GM19240 (cell line): Measurements from ENCODE around the gene GRK3.

Experiments used
- DNase-seq: peaks from one replicate; pipeline ENCODE4 v3.0.0; 2011; ENCODE audit warnings: low spot score; ENCODE audit not compliant: insufficient read length

Gene GRK3

DNA sequence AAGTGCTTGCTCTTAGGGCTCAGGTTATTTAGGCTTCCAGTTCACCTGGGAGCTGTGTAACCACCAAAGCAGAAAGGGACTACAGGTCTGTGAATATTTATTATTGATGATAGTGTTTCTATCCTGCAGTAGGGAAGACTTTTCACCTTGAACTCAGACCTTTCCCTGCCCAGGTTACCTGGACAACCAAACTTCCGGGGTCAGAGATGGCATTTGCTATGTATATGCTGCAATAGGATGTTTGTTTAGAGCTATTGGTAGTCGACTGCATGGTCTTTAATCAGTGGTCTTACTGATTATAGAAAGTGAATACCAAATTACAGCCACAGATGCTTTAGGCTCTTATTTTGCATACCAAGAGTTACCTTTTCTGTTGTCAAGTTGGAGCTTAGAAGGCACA lies 94.9 kb downstream of the GRK3 start:
- DNase-seq = no peak

GRCh38 chr22:25660336-25660735 lies 95.9 kb downstream of the GRK3 start:
- no peak for DNase-seq

DNA sequence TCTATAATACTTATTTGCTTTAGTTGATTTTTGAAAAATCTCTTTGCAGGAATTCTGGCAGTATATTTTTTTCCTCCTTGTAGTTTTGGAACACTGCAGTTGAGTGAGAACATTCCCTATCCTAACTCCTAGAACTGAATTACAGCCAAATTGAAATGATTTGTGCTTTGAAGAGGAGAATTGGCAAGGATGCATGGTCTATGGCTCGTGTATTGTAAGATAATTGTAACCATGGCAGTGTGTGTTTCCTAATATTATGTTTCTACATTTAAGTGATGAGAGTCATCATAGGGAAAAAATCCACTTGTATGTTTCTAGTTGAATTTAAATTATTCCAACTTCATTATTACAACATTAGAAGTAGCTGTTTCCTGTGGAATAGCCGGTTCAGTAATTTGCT lies 96.6 kb downstream of the GRK3 start:
- no peak for DNase-seq

DNA sequence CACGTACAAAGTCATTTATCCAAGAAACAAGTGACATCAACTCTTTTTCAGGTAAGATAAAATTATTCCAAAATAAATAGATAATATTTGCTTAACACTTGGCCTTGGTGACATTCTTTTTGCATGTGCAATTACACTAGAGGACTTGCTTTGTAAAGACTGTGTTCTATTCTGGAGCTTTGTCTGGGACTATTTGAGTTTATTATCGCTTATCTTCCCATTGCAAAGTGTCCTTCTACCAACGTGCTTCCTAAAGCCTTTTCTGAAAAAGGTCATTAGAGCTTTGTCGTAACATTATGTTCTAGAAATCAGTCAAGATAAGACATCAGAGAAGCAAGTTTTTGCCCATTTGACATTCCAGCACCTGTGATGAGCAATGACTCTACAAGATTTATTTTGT lies 99.2 kb downstream of the GRK3 start:
- no peak for DNase-seq

DNA sequence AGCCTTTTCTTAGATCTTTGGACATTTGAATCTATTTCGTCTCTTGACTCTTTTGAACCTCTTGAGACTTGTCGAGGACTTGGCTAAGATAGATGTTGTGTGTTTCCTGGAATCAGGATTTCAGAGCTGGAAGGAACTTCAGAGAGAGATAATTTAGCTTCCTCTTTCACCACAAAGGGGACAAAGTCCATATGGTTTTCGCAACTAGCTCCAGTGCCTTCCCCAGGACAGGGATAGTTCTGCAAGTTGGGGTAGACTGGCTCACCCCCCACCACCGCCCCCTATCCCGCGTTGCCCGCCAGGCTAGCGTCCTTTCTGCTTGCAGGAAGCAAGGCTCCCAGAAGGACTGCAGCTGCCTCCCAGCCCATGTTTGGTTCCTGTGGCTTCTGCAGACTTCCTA lies 101.8 kb downstream of the GRK3 start:
- no peak for DNase-seq

DNA sequence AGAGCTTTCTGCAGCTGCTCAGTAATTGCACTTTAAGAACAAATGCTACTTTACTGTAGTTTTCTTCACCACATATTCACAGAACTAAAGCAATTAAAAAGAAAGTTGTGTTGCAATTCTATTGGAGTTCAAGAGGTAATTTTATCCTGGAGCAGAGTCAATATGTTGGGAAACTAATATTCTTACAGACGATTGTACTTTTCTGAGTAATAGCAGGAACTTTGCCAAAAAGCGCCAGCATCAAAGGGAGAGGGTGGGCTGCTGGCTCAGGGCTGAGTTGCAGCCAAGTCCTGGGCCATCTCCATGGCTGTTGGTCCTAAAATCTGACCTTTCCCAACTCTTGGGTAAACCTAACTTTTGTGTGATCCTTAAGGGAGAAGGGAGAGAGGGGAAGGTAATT lies 104.0 kb downstream of the GRK3 start:
- no peak for DNase-seq

DNA sequence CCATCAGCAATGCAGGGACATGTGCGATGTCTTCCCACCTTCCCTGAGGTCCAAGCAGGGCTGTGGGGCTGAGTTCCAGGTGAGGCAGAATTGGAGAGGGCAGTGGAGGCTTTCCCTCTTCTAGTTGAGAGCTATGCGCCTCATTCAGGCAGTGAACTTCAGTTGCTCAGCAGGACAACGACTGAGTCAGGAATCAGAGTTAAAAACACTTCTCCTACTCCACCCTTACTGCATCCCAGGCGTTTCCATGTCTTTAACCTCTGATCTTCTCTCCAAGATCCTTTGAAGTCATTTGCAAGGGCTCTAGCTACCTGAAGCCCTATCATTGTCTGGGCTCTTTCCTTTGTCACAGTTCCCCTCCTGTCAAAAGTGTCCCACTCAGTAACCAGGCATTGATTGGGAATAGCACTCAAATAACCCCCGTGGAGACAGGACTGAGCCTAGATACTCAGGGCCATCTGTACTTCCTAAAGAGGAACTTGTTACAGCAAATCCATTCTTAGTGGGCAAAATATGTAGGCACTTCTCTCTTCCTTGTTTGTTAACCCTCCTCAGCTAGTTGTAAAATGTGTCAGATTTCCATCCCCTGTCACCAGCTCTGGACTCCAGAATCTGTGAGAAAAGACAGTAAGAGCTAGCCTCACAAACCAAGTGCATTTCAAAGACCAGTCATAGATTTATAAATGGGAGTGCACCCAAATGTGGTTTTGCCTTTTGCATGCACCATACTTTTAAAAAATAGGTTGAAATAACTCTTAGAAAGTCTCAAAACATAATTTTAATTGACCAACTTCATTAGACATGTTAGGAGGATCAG lies 105.0 kb downstream of the GRK3 start:
- DNase-seq = no peak

- DNase-seq = no peak
Observed at GRCh38 chr22:25670070-25670461, 105.6 kb downstream of the GRK3 start.

DNA sequence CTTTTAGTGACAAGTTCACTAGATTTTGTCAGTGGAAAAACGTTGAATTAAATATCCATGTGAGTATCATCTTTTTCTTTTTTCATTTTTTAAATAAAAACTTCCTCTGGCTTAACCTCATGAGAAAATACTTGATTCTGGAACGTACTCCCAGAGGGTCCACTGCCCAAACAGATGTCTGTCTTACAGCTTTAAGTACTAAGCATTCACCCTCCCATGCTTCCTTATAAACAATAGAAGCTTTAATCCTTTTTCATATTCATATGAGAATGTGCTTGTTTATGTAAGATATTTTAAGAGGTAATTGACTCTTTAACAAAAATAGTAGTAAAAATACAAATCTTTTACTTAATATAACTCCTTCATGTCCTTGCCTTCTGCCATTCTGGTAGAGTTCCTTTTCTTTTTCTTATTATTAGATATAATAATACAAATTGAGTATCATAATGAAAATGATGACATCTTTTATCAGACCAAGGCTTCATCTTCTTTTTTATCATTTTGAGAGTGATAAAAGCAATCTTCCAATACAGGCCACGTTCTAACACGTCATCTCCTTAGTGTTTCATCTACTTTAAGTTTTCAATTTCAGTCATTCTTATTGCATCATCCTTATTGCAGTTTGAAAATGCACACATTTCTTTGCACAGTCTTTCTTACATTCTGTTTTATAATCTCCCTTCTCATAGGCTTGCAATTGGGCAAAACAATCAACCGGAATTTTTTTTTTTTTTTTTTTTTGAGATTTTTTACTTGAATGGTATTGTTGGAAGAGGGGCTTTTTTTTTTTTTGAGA lies 108.0 kb downstream of the GRK3 start:
- no peak for DNase-seq

DNA sequence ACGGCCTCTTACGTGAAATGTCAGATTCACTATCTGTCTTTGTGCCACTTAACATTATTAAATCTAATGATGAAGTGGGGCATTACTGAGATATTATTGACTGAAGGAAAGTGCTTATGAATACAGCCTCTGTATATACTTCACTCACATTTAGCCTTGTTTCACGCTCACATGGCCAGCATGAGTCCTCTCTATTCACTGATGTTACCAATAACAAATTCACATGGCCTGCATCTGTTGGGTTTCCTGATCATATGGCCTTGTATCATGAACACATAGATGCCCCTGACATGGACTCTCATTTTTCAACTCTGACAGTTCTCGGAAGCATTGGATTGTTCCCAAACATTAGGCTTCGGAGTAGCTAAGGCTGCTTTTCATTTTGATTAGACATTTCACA lies 109.2 kb downstream of the GRK3 start:
- DNase-seq = no peak

DNA sequence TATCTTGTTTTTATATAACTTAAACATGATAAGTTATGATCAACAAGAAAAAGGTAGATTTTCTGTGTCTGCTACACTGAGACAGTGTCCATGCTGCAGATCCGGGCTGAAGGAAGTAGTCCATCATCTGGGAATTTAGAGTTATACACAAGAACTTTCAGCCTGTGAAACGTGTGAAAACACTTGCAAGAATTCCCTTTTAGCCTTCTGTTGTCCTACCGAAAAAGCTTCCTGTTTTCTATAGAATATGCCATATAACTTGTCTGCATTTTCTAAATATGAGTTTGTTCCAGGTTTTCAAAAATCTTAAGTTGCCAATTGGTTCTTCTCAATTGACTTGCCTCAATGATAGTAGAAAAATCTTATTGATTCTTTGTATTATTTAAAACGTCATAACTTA lies 113.2 kb downstream of the GRK3 start:
- no peak for DNase-seq

DNA sequence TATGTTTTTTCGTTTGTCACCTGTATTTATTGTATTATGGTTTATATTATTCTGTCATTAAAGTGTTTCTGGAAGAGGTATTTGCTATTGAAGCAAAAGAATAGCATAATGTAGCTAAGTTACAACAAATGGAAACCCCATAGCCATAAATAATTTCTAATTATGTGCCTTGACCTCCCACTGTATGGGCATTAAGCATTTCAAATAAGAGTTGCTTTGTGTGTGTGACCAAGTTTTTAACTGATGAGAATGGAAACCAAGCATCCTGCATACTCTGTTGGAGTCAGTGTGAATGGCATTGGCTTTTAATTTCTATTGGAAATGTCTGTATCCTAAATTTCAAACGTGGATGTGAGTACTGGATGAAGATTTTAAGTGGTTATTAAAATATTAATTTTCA lies 115.6 kb downstream of the GRK3 start:
- no peak for DNase-seq

- no peak for DNase-seq
Observed at GRCh38 chr22:25680956-25681355, 116.5 kb downstream of the GRK3 start.

- no peak for DNase-seq
Observed at GRCh38 chr22:25682109-25682508, 117.6 kb downstream of the GRK3 start.

GRCh38 chr22:25688627-25689026 lies 124.2 kb downstream of the GRK3 start:
- no peak for DNase-seq

- DNase-seq = no peak
Observed at GRCh38 chr22:25689631-25690030, 125.2 kb downstream of the GRK3 start.

GRCh38 chr22:25690798-25691197 lies 126.3 kb downstream of the GRK3 start:
- DNase-seq = no peak

- no peak for DNase-seq
Observed at GRCh38 chr22:25692397-25693267, 128.2 kb downstream of the GRK3 start.

DNA sequence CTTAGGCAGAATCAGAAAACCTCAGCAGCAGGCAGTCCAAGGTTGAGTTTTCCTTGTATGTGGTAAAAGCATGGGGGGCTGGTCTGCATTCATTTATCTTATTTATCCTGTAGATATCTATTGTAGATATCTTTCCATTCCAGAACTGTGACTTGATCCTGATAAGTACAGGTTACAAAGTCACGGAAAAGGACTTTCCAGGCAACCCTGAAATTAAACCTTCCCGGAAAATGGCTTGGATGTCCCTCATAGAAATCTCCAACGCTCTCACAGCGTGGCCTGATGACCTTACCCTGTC lies 128.7 kb downstream of the GRK3 start:
- DNase-seq = no peak

DNA sequence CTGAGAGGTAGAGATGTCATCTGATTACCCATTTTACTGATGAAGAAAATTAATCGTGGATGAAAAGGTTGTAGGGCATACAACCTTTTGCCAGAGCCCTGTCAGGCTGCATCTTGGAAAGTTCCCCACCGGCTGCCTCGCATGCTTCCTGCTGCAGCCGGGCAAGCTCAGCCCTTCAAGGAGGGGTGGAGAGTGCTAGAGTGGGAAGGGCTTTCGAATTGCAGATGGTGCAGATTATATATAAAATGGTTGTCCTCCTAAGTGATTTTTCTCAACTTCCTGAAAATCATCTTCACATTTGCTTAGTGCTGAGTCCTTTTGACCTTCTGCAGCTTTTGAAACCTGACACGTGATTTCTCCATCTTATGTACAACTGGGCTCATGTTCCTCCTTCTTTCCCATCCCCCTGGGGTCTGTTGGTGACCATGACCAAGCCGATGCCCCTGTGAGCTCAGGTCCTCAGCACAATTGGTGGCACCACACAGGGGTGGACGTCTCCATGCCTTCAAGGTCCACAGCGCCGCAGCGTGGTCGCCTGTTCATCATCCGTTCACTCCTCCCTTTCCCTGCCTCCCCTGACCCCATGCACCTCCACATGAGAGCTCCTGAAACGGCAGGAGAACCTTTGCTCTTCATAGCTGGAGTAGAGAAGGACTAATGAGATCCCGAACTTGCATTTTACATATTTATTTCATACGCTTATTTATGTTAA lies 129.9 kb downstream of the GRK3 start:
- no peak for DNase-seq

DNA sequence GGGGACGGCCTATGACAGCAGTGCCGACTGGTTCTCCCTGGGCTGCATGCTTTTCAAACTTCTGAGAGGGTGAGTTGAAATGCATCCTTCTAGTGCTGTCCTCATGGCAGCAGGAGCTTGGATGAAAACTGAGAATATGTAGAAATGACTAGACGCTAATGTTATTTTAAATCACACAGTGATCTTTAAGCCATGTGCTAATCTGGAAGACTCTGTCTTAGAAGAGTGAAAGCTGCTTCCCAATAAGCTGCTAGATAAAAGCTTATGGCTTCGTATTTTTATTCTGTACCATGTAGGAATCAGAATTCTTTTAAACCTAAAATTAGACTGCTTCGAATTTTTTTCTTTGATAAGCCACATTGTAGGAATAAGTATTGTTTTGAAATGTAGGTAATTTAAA lies 130.7 kb downstream of the GRK3 start:
- no peak for DNase-seq
